HUES48 (cell line): Measurements from ENCODE around the gene GRHL1.

Experiments
- H3K27ac ChIP-seq: one replicate; pipeline ENCODE4 v1.7.0; 2013; ENCODE audit warnings: low read depth, low read length, inconsistent platforms
- H3K27me3 ChIP-seq: 2 replicates; pipeline ENCODE4 v1.6.1; 2013; ENCODE audit warnings: mild to moderate bottlenecking, low read length; ENCODE audit not compliant: control insufficient read depth, insufficient read depth
- H3K36me3 ChIP-seq: 2 replicates; pipeline ENCODE4 v1.6.1; 2013; ENCODE audit warnings: low read length; ENCODE audit not compliant: control insufficient read depth, insufficient read depth
- H3K4me1 ChIP-seq: 2 replicates; pipeline ENCODE4 v1.6.1; 2013; ENCODE audit warnings: mild to moderate bottlenecking, low read length; ENCODE audit not compliant: control insufficient read depth, insufficient read depth
- H3K4me3 ChIP-seq: 2 replicates; pipeline ENCODE4 v1.5.1; 2013; ENCODE audit warnings: mild to moderate bottlenecking, low read depth, low read length
- H3K9ac ChIP-seq: 2 replicates; pipeline ENCODE4 v1.6.1; 2013; ENCODE audit warnings: mild to moderate bottlenecking, low read depth, low read length, moderate library complexity
- H3K9me3 ChIP-seq: 2 replicates; pipeline ENCODE4 v1.6.1; 2013; ENCODE audit warnings: low read length; ENCODE audit not compliant: control insufficient read depth, insufficient read depth

The GRHL1 gene

DNA sequence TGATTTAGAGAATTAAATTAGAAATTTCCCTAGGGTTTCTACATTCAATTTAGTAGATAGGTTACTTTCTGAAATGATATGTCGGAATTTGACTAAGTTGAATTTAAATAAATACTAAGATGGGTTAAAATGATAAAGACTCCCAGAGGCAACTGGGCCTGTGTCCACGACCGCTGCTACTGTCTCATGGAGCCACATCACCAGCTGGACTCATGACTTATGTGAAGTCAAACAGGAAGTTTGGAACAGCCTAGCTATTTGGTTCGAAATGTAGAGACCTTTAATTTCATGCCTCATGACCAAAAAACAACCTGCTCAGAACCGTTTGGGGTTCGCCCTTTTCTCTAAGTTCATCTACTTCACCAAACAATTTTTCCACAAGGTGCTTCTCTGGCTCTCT, 22.2 kb downstream of the GRHL1 start:
- no peak overlapping the region for H3K27ac ChIP-seq
- H3K9ac ChIP-seq: no peak overlapping the region
- no peaks in the 10 kb centered on the region for H3K27me3 ChIP-seq
- no peaks in the 10 kb centered on the region for H3K9me3 ChIP-seq
- H3K4me1 ChIP-seq: no peaks in the 10 kb centered on the region
- no peaks in the 10 kb centered on the region for H3K36me3 ChIP-seq
- no peak overlapping the region for H3K4me3 ChIP-seq

DNA sequence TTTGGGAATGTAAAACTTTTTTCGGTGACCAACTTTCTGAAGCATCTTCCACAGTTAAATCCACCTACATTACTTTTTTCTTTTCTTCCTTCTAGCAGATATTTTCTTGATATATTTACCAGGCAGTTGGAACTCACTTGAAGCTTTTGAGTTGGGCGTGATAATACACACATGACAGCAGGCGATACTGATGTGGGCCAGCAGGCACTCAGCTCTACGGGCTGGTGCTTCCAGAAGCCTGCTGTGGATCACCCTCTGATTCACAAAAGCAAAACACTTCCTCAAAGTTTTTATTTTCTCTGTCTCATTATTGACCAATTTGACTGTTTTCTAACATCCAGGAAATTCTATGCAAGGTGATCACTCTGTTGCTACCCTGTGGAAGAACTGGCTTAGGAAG, 22.9 kb downstream of the GRHL1 start:
- no peaks in the 10 kb centered on the region for H3K27me3 ChIP-seq
- no peaks in the 10 kb centered on the region for H3K9me3 ChIP-seq
- H3K9ac ChIP-seq: no peak overlapping the region
- H3K27ac ChIP-seq: no peak overlapping the region
- H3K4me3 ChIP-seq: no peak overlapping the region
- no peaks in the 10 kb centered on the region for H3K4me1 ChIP-seq
- H3K36me3 ChIP-seq: no peaks in the 10 kb centered on the region

GRCh38 chr2:9975328-9975727, 23.8 kb downstream of the GRHL1 start:
- Histone ChIP-seq H3K36me3 (no peaks in the 10 kb centered on the region), H3K9ac (no peak overlapping the region), H3K27ac (no peak overlapping the region), H3K4me1 (no peaks in the 10 kb centered on the region), H3K9me3 (no peaks in the 10 kb centered on the region), H3K27me3 (no peaks in the 10 kb centered on the region), H3K4me3 (no peak overlapping the region)

- no peak overlapping the region for H3K9ac ChIP-seq
- no peak overlapping the region for H3K4me3 ChIP-seq
- H3K27me3 ChIP-seq: no peaks in the 10 kb centered on the region
- H3K36me3 ChIP-seq: no peaks in the 10 kb centered on the region
- H3K4me1 ChIP-seq: no peaks in the 10 kb centered on the region
- H3K9me3 ChIP-seq: no peaks in the 10 kb centered on the region
- no peak overlapping the region for H3K27ac ChIP-seq
These were observed 24.4 kb downstream of the GRHL1 start for GRCh38 chr2:9975805-9976447.

- H3K4me1 ChIP-seq: no peaks in the 10 kb centered on the region
- H3K36me3 ChIP-seq: no peaks in the 10 kb centered on the region
- H3K27ac ChIP-seq: no peak overlapping the region
- H3K9me3 ChIP-seq: no peaks in the 10 kb centered on the region
- H3K4me3 ChIP-seq: no peak overlapping the region
- H3K9ac ChIP-seq: no peak overlapping the region
- H3K27me3 ChIP-seq: no peaks in the 10 kb centered on the region
These were observed 28.5 kb downstream of the GRHL1 start for GRCh38 chr2:9979977-9980376.

DNA sequence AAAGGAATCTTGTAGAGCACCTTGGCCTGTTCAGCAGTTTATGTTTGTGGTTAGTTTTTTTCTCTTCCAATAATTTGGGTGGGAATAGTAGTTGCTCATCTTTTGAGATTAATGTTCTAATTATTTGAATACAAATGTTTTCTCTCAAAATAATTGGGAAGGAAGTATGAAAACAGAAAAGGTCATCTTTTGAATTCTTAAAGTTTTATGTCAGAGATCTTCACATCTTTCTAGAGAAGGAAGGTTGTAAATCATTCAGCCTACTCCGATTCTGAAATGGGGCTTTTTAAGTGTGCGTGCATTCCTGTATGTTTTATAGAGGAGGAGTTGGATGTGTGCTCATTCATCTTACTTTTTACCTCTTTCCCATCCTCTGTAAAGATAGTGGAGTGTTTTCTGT, 29.0 kb downstream of the GRHL1 start:
- Histone ChIP-seq H3K27me3 (no peaks in the 10 kb centered on the region), H3K9me3 (no peaks in the 10 kb centered on the region), H3K9ac (no peak overlapping the region), H3K4me3 (no peak overlapping the region), H3K4me1 (no peaks in the 10 kb centered on the region), H3K27ac (no peak overlapping the region), H3K36me3 (no peaks in the 10 kb centered on the region)

GRCh38 chr2:9981655-9982054, 30.2 kb downstream of the GRHL1 start:
- Histone ChIP-seq H3K36me3 (no peaks in the 10 kb centered on the region), H3K27ac (no peak overlapping the region), H3K4me1 (no peaks in the 10 kb centered on the region), H3K27me3 (no peaks in the 10 kb centered on the region), H3K9me3 (no peaks in the 10 kb centered on the region), H3K9ac (no peak overlapping the region), H3K4me3 (no peak overlapping the region)

DNA sequence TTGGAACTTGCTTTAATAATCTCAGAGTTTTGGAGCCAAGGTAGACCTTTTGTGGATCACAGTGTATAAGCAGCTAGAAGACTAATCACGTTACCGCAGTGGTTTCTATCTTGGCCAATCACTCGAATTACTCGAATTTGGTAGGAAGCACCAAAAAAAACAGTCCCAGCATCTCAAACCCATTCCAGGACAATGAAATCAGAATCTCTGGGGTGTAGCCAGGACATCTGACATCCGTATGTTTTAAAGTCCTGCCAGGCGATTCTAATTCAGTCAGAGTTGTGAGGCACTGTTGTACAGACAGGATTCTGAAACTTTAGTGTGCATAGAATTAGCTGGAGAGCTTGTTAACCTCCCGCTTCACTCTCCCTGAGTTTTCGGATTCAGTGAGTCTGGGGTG, 30.8 kb downstream of the GRHL1 start:
- Histone ChIP-seq H3K9me3 (no peaks in the 10 kb centered on the region), H3K36me3 (no peaks in the 10 kb centered on the region), H3K4me3 (no peak overlapping the region), H3K4me1 (no peaks in the 10 kb centered on the region), H3K27ac (no peak overlapping the region), H3K9ac (no peak overlapping the region), H3K27me3 (no peaks in the 10 kb centered on the region)

- H3K36me3 ChIP-seq: no peaks in the 10 kb centered on the region
- no peaks in the 10 kb centered on the region for H3K4me1 ChIP-seq
- no peak overlapping the region for H3K27ac ChIP-seq
- no peak overlapping the region for H3K9ac ChIP-seq
- no peaks in the 10 kb centered on the region for H3K9me3 ChIP-seq
- H3K4me3 ChIP-seq: no peak overlapping the region
- H3K27me3 ChIP-seq: no peaks in the 10 kb centered on the region
These were observed 31.4 kb downstream of the GRHL1 start for GRCh38 chr2:9982891-9983290.

DNA sequence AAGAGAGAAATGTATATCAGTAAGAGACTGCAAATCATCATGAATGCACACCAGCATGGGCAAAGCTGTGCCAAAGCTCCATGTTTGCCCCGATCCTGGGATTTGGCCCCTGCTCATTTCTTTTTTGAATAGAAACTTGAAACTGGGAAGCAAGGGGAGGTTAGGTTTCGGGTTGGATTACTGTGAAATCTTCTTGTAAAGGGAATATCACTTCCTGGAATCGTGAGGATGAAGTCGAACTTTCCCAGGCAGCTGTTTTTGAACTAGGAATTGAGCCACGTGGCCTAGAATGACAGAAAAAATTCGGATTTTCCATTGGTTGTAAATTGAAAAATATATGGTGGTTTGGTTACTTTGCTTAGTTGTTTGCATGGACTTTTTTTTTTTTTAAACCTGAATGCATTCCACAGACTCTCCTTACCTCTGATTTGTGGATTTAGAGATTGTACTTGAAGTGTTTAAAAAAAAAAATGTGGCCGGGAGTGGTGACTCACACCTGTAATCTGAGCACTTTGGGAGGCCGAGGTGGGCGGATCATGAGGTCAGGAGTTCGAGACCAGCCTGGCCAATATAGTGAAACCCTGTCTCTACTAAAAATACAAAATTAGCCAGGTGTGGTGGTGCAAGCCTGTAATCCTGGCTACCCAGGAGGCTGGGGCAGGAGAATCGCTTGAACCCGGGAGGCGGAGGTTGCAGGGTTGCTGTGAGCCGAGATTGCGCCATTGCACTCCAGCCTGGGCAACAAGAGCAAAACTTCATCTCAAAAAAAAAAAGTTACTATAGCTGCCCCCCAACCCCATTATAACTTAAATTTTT, 32.1 kb downstream of the GRHL1 start:
- H3K9ac ChIP-seq: no peak overlapping the region
- no peaks in the 10 kb centered on the region for H3K9me3 ChIP-seq
- H3K4me3 ChIP-seq: no peak overlapping the region
- H3K36me3 ChIP-seq: no peaks in the 10 kb centered on the region
- H3K27ac ChIP-seq: no peak overlapping the region
- H3K27me3 ChIP-seq: no peaks in the 10 kb centered on the region
- H3K4me1 ChIP-seq: no peaks in the 10 kb centered on the region

DNA sequence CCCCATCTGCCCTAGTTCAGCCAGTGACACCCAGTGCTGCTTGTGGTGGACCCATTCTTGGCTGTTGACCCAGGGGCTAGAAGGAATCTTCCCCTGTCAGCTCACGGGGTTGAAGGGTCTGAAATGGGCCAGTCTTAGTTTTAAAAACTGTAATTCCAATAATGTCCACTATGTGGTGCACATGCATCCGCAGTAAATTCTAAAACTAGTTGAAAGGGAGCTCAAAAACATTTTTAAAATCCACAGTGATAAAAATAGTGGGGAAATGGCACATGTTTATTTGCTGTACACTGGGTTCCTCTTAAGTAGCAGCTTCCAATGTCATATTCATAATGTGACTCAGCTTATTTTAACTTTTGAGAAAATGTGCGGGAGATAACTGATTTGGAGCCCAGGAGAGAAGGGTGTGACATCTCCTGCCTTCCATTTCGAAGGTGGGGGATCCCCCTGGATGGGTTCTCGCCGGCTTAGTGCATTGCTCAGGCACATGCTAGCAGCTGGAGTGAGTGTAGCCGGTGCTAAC, 32.8 kb downstream of the GRHL1 start:
- Histone ChIP-seq H3K4me3 (no peak overlapping the region), H3K9me3 (no peaks in the 10 kb centered on the region), H3K27me3 (no peaks in the 10 kb centered on the region), H3K36me3 (no peaks in the 10 kb centered on the region), H3K4me1 (no peaks in the 10 kb centered on the region), H3K27ac (no peak overlapping the region), H3K9ac (no peak overlapping the region)
